GM21390 (cell line): Measurements from ENCODE around the gene CLEC16A.

Experiments
- ATAC-seq: cut with Tn5 transposase; IDR thresholded peaks from one replicate; pipeline ENCODE4 v1.9.1; 2021; ENCODE audit not compliant: unreplicated experiment

Gene CLEC16A

DNA sequence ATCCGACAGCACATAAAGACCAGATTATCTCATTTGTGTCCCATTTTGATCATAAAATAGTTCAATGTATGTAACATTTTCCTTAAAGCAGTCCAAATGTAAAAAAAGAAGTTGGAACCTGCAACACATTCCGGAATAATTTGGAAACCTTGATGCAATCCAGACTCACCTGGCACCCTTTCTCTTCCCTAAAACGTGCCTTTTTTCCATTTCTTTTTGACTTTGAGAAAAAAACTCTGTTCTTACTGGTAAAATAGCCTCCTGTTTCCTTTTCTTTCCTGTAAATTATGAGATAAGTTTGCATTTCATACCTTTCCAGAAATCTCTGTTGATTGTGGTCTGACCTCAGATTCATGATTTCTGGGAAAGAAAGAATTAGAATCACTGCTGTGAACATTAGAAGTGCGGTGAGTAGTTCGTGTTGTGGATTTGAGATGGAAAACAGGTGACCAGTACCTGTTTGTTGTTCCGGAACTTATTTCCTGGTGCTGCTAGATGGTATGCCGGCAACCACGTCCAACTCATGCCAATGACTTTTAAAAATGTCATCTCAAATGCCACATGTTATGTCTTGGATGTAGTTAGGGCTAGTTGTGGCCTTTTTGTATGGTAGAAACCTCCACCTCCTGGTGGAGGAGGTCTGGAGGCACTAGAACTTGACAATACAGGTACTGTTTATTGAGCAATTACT lies 203.5 kb downstream of the CLEC16A start:
- ATAC-seq = no peak

DNA sequence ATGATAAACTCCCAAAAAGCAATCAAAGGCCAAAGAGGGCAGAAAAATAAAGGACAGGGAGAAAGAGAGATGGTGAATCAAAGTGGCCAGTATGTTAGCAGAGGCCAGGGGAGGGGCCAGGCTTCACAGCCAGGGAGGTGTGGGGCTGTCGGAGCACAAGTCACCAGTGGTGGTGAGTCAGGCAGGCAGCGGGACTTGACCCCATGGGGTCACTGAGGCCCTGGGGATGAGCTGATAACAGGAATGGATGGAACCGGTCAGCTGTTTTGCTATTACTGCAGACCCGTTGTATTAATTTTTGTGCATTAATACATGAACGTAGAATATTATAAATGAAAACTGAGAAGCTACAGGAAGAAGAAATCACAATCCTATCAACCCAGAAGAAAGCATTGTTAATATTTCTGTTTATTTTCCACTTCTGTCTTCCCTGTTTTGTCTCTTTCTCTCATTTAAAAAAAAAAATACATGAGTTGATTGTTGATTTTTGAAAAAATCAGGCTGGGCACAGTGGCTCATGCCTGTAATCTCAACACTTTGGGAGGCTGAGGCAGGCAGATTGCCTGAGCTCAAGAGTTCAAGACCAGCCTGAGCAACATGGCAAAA lies 204.8 kb downstream of the CLEC16A start:
- ATAC-seq = no peak

DNA sequence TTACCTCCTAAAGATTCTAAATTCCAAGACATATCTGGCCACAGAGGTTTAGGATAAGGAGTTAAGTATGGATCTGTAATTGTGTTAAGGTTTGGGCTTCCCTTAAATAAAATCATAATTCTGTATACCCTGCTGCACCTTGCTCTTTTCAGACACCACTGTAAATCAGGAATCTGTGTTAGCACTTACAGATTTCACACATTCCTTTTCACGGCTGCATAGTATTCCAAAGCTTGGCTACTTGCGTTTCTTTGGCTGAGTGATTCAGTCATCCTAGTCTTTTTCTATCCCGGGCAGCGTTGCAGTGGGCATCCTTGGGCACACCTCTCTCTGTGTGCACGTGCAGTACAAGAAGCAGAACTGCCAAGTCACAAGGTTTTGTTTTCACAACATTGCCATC lies 205.8 kb downstream of the CLEC16A start:
- ATAC-seq = no peak

DNA sequence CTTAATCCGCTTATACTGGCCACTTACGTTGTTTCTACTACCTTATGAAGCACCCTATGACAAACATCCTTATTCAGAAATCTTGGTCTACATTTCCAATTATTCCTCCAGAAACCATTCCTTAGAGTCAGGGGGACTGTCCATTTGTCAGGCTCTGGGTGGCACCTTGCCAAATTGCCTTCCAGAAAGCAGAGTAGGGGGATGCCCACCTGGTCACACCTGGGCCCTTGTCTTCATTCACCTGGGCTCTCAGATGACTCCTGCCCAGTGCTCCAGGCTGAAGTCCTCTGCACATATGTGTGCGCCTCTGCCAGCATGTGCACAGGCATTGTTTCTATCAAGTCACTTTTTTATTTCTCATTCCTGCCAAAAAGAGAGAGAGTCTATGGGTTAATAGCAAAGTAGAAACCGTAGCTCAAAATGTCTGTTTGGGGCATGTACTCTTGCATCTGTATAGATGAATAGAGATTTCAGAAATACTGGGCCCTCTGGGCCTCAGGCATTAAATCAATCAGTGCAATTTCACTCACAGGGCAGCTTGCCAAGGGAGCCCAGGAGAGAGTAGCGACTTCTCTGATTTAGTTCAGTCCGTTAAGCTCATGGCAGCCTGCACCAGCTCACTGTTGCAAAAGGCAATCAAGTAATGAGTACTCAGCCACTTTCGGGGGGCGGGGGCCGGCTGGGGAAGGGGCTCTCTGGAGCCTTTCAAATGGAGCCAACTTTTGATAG lies 207.0 kb downstream of the CLEC16A start:
- no peak for ATAC-seq

DNA sequence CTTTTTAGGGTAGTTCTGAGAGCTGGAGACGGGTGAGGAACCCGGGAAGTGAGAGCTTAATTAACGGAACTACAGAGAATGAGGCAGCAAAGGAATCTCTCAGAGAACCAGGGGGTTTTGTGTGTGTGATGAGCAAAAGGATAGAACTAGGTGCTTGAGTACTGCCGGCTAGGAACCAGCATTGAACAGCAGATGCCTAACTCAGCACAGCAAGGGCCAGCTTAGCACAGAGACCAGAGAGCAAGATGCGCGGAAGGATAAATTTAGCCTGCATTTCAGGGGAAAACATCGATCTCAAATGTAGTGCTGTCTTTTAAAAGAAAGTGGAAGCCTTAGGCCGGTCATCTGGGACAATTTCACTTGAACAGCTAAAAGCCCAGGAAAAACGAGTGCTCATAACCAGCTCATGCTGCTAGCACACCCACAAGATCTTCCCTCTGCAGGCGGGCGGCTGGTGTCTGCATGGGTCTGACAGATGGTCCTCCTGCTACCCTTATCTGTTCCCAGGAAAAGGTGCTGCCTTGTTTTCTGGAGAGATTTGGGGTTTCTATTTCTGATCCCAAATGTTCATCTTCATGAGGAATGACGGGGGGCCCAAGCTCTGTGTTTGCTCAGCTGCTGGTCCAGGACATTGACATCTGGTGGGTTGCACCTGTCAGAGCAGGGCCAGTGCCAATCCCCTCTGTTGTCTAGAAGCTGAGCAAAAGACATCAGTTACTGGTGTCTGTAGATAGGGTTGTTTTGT lies 207.7 kb downstream of the CLEC16A start:
- no peak for ATAC-seq

DNA sequence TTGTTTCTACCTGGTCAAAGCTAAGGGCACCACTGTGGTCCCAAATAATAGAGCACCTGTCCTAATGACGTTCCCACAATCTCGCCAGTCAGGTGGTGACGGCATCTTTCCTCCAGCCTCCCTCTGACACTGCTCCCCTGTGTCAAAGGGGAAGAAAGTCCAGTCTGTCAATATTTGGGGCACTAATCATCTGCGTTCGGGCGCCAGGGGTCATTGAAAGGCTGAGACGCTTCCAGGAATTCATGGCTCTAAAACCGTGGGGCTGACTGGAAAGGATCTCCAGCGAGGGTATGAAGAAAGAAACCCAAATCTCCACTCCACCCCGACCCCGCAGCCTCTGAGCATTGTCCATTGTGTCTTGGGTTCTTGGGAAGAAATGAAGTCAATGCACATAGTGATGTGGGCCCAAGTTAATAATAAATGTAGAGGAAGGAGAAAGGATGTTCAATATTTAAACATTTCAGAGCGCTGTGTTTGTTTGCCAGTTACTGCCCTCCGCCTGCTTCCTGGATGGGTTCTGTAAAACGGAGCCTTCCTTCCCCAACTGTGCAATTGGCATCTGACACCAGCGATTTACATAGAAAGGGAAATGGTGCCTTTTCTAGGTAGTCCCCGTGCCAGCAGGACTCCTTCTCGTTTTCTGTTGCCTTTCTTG lies 208.4 kb downstream of the CLEC16A start:
- no peak for ATAC-seq

DNA sequence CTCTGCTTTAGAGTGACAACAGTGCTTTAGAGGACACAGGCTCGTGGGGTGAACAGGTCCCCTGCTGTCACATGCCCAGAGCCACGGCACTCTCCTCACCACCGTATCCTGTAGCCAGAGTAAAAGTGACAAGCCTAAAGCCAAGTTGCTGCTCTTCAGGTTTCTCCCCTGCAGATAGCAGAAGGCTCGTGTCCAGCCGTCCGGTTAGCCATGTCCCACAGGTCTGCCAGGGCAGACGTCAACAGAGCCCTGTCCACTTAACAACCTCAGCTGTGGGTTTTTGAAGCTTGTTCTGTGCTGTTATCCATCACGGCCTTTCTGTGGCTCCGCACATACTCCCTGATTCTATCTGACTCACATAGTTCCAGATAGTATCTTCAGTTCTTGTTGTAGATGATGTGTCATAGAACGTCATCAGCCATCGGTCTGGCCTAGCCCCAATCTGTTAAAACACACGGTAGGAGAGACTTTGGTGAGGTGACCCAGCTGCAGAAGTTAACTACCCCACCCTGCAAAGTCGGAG lies 211.0 kb downstream of the CLEC16A start:
- ATAC-seq = no peak

DNA sequence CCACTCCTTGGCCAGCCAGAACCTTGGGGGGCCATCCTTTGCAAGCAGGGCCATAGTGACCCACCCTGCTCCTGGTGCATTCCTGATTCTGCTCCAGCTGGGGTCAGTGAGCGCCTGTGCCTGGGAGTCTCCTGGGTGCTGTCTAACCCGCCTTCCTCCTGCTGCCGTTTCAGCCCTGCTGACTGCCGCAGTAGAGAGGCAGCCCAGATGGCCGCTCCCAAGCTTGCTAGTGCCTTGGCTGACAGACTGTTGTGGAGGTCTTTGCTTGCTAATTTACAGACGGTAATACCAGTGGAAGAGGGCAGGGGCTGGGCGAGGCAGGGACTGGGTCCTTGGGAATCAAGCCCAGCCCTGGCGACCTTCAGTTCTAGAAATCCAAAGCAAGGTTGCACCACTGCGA lies 212.0 kb downstream of the CLEC16A start:
- ATAC-seq = no peak

DNA sequence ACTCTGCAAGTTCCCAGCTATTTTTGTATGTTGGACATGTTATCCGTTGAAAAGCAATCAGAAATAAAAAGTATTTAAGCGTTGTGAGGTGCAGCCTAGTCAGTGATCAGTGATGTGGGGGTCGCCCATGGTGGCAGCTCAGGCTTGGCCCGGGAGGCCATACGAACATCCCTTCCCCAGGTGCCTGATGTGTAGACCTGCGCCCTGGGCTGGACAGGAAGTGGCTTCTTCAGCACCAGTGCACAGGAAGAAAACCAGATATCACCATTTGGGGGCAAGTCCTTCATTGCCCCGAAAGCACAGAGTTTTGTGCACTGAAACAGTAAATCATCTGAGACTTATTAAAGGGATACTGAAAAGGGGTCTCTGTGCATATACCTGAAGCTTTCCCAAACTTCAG lies 212.8 kb downstream of the CLEC16A start:
- no peak for ATAC-seq

DNA sequence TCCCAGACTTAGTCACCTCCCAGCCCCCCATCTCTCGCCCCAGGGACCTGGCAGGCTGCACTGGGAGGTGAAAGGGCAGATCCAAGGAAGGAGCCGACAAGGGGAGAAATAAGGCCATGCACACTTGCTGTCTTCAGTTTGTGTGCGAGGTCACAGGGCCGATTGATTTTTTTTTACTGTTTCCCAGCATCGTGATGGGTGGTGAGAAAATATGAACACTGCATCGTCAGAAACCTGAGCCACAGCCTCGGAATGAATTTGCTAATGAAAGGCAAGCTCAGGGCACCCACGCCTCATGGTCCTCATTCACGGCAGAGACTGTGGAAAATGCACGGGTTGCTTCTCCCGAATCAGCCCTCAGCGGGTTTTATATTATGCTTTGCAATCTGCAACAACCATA lies 213.7 kb downstream of the CLEC16A start:
- no peak for ATAC-seq

DNA sequence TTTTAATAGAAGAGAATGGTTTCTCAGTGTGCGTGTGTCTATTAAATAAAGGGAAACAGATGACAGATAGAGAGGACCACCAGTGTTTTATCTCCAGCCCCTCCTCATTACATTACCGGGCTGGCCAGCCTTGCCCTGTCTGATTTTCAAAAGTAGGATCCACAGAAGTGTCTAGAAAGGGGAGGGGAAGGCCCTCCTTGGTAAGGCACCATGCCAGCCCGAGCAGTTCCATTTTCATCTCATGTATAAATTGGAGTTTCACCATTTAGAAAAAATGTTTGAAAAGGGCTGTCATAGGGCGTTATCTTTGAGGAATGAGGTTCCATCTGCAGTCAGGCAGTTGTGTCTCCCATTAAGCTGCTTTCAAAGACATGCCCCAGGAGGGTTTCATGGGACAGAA lies 214.9 kb downstream of the CLEC16A start:
- ATAC-seq = no peak

DNA sequence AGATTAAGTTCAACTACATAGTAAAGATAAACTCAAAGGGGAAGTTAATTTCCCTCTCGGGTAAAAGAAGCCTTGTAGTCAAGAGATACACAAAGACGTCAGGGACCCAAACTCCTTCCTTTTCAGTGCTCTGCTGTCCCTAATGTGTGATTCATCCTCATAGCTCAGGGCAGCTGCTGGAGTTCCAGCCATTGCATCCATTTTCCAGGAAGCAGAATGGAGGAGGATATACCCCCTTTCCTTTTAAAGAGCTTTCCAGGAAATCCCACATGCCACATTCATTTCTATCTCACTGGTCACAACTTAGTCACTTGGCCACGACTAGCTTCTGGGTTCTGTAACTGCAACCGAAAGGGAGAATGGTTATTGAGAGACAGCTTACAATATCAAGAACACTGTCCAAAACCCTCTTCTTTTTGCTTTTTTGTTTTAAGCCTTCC lies 216.3 kb downstream of the CLEC16A start:
- ATAC-seq = no peak

DNA sequence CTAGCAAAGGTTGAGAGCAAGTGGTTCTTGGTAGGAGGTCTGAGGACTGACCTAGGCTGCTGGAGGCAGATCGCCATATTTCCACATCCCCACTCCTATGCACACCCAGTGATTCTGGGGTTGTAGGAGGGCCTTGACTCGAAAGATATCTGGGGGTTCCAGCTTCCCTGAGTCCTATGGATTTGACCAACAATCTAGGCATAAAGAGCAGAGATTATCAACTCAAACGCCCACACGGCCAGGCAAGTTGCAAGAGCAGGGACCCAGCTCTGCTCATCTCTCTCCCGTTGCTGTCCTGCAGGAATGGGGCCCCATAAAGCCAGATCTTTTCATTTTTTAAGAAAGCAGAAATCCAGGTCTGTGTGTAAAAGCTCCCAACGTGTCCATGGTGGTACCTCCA lies 217.1 kb downstream of the CLEC16A start:
- ATAC-seq = no peak

DNA sequence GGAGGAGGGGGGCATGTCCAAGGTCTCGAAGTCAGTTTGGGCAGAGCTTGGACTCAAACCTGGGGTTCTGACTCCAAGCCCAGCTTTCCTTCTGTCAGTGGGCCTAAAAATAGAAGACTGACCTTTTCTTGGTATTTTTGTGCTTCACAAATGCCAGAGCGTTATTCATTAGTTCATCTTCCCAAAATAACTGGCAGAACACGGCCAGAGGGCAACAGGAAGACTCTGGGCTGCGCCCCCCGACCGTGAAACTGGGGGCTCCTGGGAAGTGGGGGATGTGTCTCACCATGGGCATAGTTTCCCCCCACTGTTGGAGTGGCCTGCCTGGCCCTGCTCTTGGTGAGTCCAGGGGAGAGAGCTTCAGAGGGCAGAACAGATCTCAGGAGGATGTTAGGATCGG lies 217.6 kb downstream of the CLEC16A start:
- no peak for ATAC-seq

DNA sequence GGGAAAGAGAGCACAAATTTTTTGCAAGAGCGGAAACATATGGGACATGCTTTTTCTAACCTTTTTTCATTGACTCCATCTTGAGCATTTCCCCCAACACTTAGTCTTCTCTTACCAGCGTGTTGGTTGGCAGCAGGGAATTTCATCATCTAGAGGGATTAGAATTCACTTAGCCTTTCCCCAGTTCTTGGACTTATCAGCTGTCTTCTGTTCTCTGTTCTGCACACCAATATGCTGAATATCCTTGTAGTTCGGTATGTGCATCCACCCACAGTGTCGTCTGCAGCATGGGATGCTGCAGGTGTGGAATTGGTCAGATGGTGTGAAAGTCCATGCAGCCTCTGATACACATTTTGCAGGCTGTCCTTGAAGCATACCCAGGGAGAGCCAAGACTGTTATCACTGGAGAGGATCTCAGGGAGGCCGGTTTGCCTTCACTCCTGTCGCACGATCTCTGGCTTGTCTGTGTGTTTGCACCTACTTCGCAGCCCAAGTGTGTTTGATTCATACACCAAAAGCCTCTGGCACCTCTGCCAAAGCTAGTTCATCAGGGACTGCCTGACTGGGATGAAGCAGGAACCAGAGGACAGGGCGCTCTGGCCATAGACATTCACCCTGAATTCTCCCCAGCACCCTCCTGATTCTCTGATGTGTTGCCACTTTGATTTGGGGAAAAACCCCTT lies 218.4 kb downstream of the CLEC16A start:
- ATAC-seq = no peak

DNA sequence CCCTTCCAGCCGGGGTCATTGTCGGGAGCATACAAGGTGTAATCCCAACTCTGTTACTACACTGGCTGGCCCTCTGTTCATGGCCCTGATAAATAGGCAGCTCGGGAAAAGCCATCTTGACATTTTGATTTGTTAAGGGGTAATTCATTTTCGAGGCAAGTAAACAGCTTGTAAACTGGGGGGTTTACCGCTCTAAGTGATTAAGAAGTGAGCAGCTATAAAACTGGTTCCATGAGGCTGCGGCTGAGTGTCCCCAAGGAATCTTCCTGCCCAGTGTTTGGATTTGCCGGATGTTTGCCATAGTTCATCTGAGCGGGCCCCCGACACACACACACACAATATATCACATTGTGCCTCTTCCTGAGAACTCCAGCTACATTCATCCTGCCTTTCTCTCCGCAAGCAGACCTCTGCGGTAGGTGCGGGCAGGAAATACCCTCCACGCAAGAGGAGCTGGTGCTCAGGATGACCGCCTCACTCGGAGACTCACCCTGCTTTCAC lies 219.4 kb downstream of the CLEC16A start:
- no peak for ATAC-seq

DNA sequence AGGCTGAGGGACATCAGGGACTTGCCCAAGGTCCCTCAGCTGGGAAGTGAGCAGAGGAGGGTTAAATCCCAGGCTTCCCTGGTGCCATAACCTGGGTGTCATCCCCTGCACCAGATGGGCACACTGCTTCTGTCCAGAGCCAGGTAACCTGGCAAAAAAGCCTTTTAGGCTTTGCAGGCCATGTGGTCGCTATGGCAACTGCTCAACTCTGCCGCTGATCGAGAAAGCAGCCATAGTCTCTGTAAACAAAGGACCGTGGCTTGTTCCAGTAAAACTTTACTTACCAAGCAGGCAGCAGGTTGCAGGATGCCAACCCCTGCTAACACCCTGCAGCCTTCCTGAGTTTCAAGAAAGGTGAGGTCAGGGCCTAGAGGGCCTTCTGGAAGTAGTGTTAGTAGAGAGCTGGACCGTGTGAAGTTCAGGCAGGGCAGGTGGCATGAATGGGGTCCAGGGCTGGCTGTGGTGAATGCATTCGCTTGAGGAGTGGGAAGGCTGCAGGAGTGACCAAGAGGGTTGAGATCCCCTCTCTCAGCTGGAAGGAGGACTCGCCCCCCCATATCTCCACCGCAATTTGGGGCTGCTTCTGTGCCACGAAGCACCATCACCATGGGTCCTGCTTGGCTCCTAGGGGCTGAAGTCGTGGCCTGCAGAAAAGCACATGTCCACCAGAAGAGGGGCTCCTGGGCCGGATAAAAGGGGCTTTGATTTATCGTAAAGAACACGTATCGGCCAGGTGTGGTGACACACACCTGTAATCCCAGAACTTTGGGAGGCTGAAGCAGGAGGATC lies 220.3 kb downstream of the CLEC16A start:
- no peak for ATAC-seq

DNA sequence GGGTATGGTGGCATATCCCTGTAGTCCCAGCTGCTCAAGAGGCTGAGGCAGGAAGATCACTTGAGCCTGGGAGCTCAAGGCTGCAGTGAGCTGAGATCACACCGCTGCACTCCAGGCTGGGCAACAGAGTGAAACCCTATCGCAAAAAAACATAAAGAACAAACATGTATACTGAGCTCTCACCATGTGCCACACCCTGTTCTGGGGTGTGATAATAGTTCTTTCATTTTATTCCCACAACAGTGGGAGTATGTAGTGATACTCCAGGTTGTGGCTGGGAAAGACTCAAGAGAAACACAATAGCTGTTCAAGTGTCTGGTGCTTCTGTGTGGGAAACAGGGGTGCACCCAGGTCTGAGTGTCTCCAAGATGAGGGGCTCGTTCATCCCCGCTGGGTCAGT lies 221.0 kb downstream of the CLEC16A start:
- ATAC-seq = no peak

DNA sequence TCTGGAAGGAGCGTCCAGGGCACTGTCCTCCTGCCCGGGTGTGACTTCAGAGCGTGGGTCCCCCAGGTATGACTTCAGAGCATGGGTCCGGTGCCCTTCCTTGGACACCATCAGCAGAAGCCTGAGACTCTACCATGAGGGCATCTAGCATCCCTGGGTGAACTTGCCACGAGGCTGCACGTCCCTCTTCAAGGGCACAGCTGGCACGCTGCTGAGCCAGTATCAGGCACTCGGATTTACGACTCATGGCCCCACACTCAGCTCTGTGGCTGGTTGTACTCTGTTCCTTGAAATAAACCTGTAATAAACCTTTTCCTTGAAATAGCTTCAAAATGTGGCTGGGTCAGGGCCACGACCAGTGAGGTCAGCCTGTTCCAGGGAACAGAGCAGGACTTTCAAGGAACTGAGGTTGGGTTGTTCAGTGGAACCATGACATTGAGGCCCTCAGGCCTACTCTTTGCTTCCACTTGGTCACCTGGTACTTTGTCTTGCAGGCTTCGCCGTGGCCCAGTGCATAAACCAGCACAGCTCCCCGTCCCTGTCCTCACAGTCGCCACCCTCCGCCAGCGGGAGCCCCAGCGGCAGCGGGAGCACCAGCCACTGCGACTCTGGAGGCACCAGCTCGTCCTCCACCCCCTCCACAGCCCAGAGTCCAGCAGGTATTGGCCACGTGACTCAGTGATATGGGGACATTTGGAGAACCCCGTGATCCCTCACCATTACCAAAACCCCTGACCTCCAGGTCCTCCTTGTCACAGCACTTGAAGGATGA lies 221.7 kb downstream of the CLEC16A start:
- ATAC-seq = no peak
